Natural killer cell treated with Interleukin-12 subunit alpha and Interleukin-12 subunit beta and Interleukin-15 and Interleukin-18, amount 100 ng/mL, for 72 hours (primary cell): ENCODE measurements around the gene FOXL3. TPM values are rescaled to one million over a fixed set of nuclear protein-coding genes. Genes with fewer than 3 reads are reported as not detected.

Experiments
- ATAC-seq, 2 donors: fragments of 150-1000 bp; cut with Tn5 transposase in 1 of 2; sonication (Bioruptor Pico), chemical (Tn5 transposase) in 1 of 2; 2 replicates each; pipeline ENCODE4 v1.10.0; 2021
- DNase-seq: peaks from one replicate; pipeline ENCODE4 v3.0.0; 2022; ENCODE audit warnings: low spot score
- H3K27ac Mint-ChIP-seq, 2 donors: 1 replicate in 1 of 2; 2 replicates in 1 of 2; pipeline ENCODE4 v1.8.0; 2022; ENCODE audit warnings: mixed read lengths in 2 of 2, mild to moderate bottlenecking in 1 of 2, moderate library complexity in 1 of 2
- H3K27me3 Mint-ChIP-seq, 2 donors: 1 replicate in 1 of 2; 2 replicates in 1 of 2; pipeline ENCODE4 v1.8.0; 2022; ENCODE audit warnings: mixed read lengths in 2 of 2
- H3K36me3 Mint-ChIP-seq: one replicate; pipeline ENCODE4 v1.8.0; 2022; ENCODE audit warnings: mixed read lengths
- H3K4me1 Mint-ChIP-seq, 2 donors: 1 replicate in 1 of 2; 2 replicates in 1 of 2; pipeline ENCODE4 v1.8.0; 2022; ENCODE audit warnings: low read depth in 2 of 2, mixed read lengths in 2 of 2, mild to moderate bottlenecking in 1 of 2
- H3K4me3 Mint-ChIP-seq: one replicate; pipeline ENCODE4 v1.8.0; 2022; ENCODE audit warnings: mixed read lengths
- H3K9me3 Mint-ChIP-seq: 2 replicates; pipeline ENCODE4 v1.8.0; 2022; ENCODE audit warnings: mixed read lengths
- total RNA-seq, 2 donors: library from RNA; stranded (reverse); gene quantifications; one replicate each; pipeline ENCODE4 v1.2.3, GENCODE V29; 2022

FOXL3 gene
- total RNA-seq, 2 donors from 2014 or later: not detected

DNA sequence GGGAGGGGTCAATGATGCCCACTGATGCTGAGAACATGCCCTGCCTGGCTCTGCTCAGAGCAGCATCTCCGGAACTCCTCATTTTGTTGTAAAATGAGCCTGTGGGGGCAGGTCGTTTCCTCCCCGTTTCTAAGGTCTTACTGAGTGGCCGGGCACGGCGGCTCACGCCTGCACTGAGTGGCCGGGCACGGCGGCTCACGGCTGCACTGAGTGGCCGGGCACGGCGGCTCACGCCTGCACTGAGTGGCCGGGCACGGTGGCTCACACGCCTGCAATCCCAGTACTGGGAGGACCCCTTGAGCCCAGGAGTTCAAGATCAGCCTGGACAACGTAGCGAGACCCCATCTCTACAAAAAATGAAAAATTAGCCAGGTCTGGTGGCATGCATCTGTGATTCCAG is 39.0 kb upstream of the FOXL3 start:
- Mint-ChIP-seq H3K27me3 (no peaks in the 10 kb centered on the region), H3K27ac (no peak overlapping the region), H3K4me3 (no peak overlapping the region), H3K4me1 (no peaks in the 10 kb centered on the region), H3K9me3 (no peaks in the 10 kb centered on the region), H3K36me3 (no peaks in the 10 kb centered on the region)
- ATAC-seq: no peak
- DNase-seq: no peak

DNA sequence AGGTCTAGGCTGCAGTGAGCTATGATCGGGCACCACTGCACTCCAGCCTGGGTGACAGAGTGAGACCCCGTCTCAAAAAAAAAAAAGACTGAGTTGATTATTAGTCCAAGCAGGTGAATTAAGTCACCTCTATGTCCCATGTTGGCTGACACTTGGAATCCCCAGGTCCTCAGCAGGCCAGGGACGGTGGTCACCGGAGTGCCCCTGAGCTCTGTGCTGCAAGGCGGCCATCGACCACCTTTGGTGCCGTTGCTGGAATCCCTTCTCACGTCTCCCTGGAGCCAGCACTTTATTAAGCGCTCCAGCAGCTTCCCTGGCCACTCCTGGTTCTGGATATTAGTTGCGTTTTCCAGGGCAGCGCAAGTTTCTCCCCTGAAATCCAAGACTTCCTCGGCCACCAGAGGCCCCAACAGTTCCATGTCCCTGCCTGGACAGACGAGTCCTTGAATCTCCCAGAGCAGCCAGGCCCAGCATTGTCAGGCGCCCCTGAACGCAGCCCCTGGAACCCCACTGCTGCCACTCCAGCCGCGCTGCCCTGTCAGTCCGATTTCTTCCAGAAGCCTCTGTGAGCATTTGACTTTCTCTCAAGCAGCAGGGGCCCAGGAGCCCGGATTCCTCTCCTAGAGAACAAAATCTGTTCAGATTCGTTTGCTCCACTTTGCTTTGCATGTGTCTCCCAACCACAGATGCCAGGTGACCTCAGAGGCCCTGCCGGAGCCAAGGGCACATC is 38.4 kb upstream of the FOXL3 start:
- Mint-ChIP-seq H3K9me3 (no peaks in the 10 kb centered on the region), H3K4me1 (no peaks in the 10 kb centered on the region), H3K36me3 (no peaks in the 10 kb centered on the region), H3K4me3 (no peak overlapping the region), H3K27me3 (no peaks in the 10 kb centered on the region), H3K27ac (no peak overlapping the region)
- ATAC-seq: no peak
- DNase-seq: no peak

DNA sequence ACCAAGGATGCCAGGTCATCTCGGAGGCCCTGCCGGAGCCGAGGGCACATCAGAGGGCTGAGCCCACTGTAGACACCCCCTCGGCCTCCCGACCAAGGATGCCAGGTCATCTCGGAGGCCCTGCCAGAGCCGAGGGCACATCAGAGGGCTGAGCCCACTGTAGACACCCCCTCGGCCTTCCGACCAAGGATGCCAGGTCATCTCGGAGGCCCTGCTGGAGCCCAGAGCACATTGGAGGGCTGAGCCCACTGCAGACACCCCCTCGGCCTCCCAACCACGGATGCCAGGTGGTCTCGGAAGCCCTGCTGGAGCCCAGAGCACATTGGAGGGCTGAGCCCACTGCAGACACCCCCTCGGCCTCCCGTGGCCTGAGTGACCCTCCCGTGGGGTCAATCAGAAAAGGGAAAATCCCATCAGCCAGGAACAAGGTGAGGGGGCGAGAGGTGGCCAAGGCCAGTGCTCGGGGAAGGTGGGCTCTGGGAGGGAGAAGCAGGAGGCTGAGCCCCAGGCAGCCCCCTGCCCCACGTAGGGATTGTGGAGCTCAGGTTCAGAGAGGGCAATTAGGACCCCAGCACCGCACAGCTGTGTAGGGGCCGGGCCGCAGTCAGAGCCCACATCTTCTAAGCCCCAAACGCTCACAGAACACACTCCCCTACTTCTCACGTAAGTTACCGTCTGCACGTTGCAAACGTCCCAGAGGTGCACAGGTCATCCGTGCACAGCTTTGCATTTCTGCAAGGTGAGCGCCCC is 37.6 kb upstream of the FOXL3 start:
- Mint-ChIP-seq H3K9me3 (no peaks in the 10 kb centered on the region), H3K36me3 (no peaks in the 10 kb centered on the region), H3K4me1 (no peaks in the 10 kb centered on the region), H3K27me3 (no peaks in the 10 kb centered on the region), H3K4me3 (no peak overlapping the region), H3K27ac (no peak overlapping the region)
- DNase-seq: no peak
- ATAC-seq: no peak

DNA sequence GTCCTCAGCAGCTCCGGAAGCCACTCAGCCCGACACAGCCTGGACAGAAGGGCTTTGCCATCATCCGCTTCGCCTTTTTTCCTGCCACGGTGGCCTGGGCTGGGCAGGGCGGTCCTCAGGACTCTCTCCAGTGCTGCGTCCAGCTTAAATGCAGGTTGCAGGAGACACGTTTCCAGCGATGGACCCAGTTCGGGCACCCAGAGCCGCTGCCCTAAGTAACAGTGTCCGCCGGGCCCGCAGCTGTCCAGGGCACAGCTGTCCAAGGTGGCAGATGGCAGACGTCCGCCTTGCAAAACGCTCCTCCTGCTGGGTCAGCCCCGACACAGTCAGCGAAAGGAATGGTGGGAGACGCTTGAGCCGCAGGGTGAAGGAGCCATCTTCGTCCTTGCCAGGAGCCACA is 37.0 kb upstream of the FOXL3 start:
- no peak overlapping the region for H3K27ac Mint-ChIP-seq
- no peaks in the 10 kb centered on the region for H3K27me3 Mint-ChIP-seq
- no peak overlapping the region for H3K4me3 Mint-ChIP-seq
- no peaks in the 10 kb centered on the region for H3K4me1 Mint-ChIP-seq
- no peaks in the 10 kb centered on the region for H3K36me3 Mint-ChIP-seq
- DNase-seq (no peak), ATAC-seq (no peak)
- H3K9me3 Mint-ChIP-seq: no peaks in the 10 kb centered on the region

DNA sequence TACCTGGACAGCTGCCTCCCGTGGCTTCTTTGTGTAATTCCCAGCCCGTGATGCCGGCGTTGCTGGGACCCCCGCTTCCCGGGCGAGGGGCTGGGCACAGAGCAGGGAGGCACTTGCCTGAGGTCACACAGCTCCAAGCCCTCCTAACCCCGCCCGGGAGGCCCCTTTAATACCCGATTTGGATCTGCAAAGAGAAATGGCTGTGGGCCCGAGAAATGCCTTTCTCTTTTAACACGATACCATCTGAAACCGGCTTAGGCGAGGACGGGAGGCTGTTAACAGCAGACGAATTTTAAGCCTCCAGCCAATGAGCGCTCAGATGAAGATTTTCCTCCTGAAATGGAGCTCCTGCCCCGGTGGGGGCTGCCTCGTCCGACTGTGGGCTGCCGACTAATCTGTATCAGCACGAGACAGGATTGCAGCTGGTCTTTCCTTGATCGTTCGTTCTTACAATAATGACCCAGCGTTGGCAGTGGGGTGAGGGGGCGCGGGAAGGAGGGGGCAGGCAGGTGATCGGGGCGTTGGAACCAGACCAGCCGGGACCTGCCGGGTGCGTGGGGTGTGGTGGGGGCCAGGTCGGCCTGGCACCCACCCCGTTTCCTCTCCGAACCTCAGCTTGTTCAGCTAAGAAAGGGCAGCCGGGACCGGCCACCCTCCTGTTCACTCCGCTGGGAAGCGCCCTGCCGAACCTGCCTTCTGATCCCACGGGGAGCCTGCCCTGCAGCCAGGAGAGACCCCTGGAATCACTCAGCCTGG is 36.2 kb upstream of the FOXL3 start:
- no peak for ATAC-seq

DNA sequence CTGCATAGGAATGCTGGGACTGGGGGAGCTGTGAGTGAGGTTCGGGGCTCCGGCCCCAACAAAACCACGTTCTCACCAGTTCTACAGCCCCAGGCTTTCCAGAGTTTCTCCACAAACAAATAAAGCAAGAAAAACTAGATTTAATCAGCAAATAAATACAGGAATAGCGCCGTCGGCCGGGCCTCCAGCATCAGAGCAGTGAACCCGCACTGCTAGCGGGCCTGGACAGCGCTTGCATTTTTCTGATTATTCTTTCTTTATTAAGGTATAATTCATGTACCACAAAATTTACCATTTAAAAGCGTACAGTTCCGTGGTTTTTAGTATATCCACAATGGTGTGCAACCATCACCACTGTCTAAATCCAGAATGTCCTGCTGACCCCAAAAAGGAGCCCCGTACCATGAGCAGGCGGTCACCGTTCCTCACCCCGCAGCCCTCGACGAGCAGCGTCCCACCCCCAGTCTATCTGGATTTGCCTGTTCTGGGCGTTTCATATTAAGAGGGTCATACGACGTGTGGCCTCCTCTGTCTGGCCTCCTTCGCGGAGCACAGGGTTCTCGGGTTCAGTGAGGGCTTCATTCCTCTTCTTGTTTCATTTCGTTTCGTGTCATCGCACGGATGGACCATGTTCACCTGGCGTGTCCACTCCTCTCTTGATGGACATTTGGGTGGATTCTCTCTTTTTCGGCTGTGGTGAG is 35.5 kb upstream of the FOXL3 start:
- Mint-ChIP-seq H3K27me3 (no peaks in the 10 kb centered on the region), H3K4me3 (no peak overlapping the region), H3K36me3 (no peaks in the 10 kb centered on the region), H3K9me3 (no peaks in the 10 kb centered on the region), H3K27ac (no peak overlapping the region), H3K4me1 (no peaks in the 10 kb centered on the region)
- peak; percentile 47 for DNase-seq
- ATAC-seq: no peak

More for the DNA sequence above, 36.2 kb upstream of the FOXL3 start:
- no peaks in the 10 kb centered on the region for H3K9me3 Mint-ChIP-seq
- DNase-seq: peak; percentile 28
- H3K36me3 Mint-ChIP-seq: no peaks in the 10 kb centered on the region
- no peaks in the 10 kb centered on the region for H3K27me3 Mint-ChIP-seq
- H3K4me3 Mint-ChIP-seq: no peak overlapping the region
- no peak overlapping the region for H3K27ac Mint-ChIP-seq
- no peaks in the 10 kb centered on the region for H3K4me1 Mint-ChIP-seq

DNA sequence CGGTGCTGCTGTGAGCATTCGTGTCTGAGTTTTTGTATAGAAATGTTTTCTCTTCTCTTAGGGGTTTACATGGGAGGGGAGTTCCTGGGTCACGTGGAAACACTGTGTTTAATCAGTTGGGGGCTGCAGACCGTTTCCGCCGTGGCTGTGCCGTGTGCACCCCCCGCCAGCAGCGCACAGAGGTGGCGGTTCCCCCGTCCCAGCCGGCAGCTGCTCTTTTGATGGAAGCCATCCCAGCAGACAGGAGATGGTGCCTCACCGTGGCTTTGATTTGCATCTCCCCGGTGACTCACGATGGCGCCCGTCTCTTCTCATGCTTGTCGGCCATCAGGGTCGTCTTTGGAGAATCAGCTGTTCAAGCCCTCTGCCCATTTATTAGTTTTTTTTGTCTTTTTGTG is 34.9 kb upstream of the FOXL3 start:
- no peak for DNase-seq
- H3K9me3 Mint-ChIP-seq: no peaks in the 10 kb centered on the region
- no peak for ATAC-seq
- no peaks in the 10 kb centered on the region for H3K27me3 Mint-ChIP-seq
- H3K27ac Mint-ChIP-seq: no peak overlapping the region
- no peaks in the 10 kb centered on the region for H3K4me1 Mint-ChIP-seq
- H3K36me3 Mint-ChIP-seq: no peaks in the 10 kb centered on the region
- no peak overlapping the region for H3K4me3 Mint-ChIP-seq

DNA sequence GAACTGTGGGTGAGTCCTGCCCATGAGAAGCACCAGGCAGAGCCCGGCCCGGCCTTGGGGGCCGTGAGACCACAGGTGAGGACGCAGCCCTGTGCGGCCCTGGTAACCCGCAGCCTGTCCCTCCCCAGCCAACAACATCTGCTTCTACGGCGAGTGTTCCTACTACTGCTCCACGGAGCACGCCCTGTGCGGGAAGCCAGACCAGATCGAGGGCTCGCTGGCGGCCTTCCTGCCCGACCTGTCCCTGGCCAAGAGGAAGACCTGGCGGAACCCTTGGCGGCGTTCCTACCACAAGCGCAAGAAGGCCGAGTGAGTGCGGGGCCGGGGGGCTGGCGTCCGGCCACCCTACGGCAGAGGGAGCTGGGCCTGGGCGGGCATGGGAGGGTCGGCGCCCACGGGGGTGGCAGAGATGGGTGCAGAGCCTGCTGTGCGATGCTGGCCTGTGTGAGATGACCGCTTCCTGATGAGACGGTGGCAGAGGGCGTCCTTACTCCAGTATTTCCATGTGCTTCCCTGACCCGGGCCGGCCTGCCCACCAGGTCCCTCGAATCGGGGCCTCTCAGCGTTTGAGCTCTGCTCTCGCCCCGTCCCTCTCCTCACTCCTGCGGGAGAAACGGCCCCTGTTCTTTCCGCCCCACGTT is 34.1 kb upstream of the FOXL3 start:
- Mint-ChIP-seq H3K36me3 (no peaks in the 10 kb centered on the region), H3K4me1 (no peaks in the 10 kb centered on the region), H3K27ac (no peak overlapping the region), H3K4me3 (no peak overlapping the region), H3K27me3 (no peaks in the 10 kb centered on the region), H3K9me3 (no peaks in the 10 kb centered on the region)
- peak in 1 of 2 donors; percentile 18 for ATAC-seq
- DNase-seq: peak; percentile 34

DNA sequence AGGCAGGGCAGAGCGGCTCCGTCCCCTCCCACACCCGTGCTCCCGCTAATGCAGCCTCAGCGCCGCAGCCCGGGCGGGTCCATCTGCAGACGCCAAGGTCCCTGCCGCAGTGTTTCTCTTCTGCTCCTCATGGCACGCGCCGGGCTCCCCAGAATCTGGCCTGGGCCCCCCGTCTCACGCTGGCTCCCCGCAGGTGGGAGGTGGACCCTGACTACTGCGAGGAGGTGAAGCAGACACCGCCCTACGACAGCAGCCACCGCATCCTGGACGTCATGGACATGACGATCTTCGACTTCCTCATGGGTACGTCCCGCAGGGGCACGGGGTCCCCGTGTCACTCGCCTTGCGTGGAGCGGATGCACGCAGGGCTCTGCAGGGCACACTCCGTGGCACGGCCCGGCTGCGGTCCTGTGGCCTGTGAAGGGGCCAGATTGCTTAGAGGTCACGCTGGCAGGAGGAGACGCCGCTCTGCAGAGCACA is 33.5 kb upstream of the FOXL3 start:
- no peaks in the 10 kb centered on the region for H3K9me3 Mint-ChIP-seq
- no peak overlapping the region for H3K27ac Mint-ChIP-seq
- H3K4me1 Mint-ChIP-seq: no peaks in the 10 kb centered on the region
- peak; percentile 54 for DNase-seq
- H3K4me3 Mint-ChIP-seq: no peak overlapping the region
- no peaks in the 10 kb centered on the region for H3K27me3 Mint-ChIP-seq
- H3K36me3 Mint-ChIP-seq: no peaks in the 10 kb centered on the region
- peak in 1 of 2 donors; percentile 38 for ATAC-seq

DNA sequence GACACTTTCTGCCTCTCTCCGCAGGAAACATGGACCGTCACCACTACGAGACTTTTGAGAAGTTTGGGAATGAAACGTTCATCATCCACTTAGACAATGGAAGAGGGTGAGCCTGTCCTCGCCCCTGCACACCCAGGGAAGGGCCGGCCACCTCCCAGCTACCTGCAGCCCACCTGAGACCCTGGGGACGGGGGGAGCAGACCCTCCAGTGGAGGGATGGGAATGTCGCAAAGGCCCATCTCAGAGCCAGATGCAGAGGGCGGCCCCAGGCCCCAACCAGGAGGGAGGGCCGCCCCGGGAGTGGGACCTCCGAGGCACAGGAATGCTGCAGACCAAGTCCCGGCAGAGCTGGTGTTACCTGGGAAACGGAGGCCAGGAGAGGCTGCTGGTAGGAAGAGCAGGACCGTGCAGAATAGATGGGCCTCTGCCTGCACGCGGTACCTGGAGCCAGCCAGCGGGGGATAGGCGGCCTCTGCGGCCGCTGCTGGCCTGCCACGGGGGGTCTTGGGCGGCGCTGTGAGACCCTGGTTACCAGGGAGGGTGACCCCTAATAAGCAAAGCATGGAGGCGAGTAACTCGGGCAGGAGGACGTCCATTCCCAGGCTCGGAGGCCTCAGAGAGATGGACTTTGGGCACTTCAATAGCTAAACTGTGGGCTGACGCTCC is 32.9 kb upstream of the FOXL3 start:
- DNase-seq: no peak
- ATAC-seq: no peak

DNA sequence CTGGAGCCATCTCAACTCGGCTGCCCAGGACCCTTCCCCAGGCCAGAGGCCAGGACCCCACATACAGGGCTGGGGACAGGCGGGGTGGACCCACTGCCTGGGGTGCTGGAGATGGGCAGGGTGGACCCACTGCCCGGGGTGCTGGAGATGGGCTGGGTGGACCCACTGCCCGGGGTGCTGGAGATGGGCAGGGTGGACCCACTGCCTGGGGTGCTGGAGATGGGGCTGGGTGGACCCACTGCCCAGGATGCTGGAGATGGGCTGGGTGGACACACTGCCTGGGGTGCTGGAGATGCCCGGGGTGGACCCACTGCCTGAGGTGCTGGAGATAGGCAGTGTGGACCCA is 32.4 kb upstream of the FOXL3 start:
- Mint-ChIP-seq H3K9me3 (peaks cover 3% of the 10 kb centered on the region), H3K27me3 (no peaks in the 10 kb centered on the region), H3K4me1 (peaks cover 9 to 10% of the 10 kb centered on the region in 2 donors), H3K36me3 (peaks cover 9% of the 10 kb centered on the region), H3K27ac (no peak overlapping the region), H3K4me3 (no peak overlapping the region)
- no peak for ATAC-seq
- DNase-seq: no peak

More for the DNA sequence above, 32.9 kb upstream of the FOXL3 start:
- Mint-ChIP-seq H3K27ac (no peak overlapping the region), H3K9me3 (no peaks in the 10 kb centered on the region), H3K36me3 (peaks cover 4% of the 10 kb centered on the region), H3K4me1 (peaks cover 4 to 5% of the 10 kb centered on the region in 2 donors), H3K4me3 (no peak overlapping the region), H3K27me3 (no peaks in the 10 kb centered on the region)

DNA sequence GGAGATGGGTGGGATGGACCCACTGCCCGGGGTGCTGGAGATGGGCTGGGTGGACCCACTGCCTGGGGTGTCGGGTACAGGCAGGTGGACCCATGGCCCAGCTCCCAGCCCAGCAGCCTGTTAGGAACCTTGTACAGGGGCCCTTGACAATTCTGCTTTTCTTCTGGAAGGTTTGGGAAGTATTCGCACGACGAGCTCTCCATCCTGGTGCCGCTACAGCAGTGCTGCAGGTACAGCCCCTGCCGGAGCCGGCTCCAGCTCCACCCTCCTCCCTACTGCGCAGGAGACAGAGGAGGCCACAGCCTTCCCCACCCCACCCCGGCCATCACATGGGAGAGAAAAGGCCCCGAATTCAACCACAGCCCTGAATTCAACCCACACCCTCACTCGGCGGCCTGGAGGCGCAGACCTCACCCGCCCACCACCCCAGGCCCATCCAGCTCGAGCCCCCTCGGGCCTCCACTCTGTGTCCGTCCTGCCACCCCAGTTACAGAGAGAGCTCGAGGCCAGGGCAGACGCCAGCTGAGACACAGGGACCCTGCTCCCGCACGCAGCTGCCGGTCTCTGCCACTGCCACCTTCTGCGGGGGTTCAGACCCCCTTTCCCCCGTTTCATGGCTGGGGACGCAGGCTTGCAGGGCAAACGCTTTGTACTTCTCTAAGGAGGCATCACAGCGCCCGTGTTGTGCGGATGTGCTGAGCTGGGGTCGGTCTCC is 31.3 kb upstream of the FOXL3 start:
- Mint-ChIP-seq H3K4me1 (peaks cover 10% of the 10 kb centered on the region in 2 donors), H3K9me3 (peaks cover 4% of the 10 kb centered on the region), H3K36me3 (peaks cover 9% of the 10 kb centered on the region), H3K4me3 (no peak overlapping the region), H3K27me3 (no peaks in the 10 kb centered on the region), H3K27ac (no peak overlapping the region)
- ATAC-seq (peak in 1 of 2 donors; percentile 12), DNase-seq (no peak)
